Right lobe of liver (tissue), 6 donors: ENCODE measurements around the gene OVOL2. TPM values are rescaled to one million over a fixed set of nuclear protein-coding genes. Genes with fewer than 3 reads are reported as not detected.

Source experiments
- ATAC-seq, 4 donors: fragments of 200-7000 bp; cut with Tn5 transposase; one replicate each; pipeline ENCODE4 v1.9.1; 2020; ENCODE audit warnings: mild to moderate bottlenecking in 4 of 4, moderate library complexity in 4 of 4
- DNase-seq, 3 donors: peaks; one replicate each; pipeline ENCODE4 v3.0.0-alpha.2; 2020
- H3K27ac ChIP-seq, 3 donors: fragments of 200-600 bp; one replicate each; pipeline ENCODE4 v1.8.0; 2022
- H3K27me3 ChIP-seq, 2 donors: fragments of 200-600 bp; one replicate each; pipeline ENCODE4 v1.8.0; 2022
- H3K36me3 ChIP-seq, 4 donors: fragments of 200-600 bp; sonication (generic) in 1 of 4; one replicate each; pipeline versions ENCODE4 v1.5.1 to v1.8.0; 2017 to 2022; ENCODE audit warnings: control low read depth in 1 of 4
- H3K4me1 ChIP-seq, 4 donors: fragments of 200-600 bp; sonication (generic) in 1 of 4; one replicate each; pipeline versions ENCODE4 v1.5.1 to v1.8.0; 2017 to 2022; ENCODE audit warnings: control low read depth in 1 of 4
- H3K4me3 ChIP-seq, 3 donors: fragments of 200-600 bp; one replicate each; pipeline ENCODE4 v1.8.0; 2022
- H3K9me3 ChIP-seq, 4 donors: fragments of 200-600 bp; sonication (generic) in 1 of 4; one replicate each; pipeline versions ENCODE4 v1.5.1 to v1.8.0; 2017 to 2022; ENCODE audit warnings: control low read depth in 1 of 4
- POLR2A ChIP-seq: fragments of 450-650 bp; IDR thresholded peaks from one replicate; pipeline ENCODE4 v1.6.1; 2017; ENCODE audit warnings: antibody characterized with exemption, mild to moderate bottlenecking
- WGBS: methylation state at CpG from one replicate; pipeline ENCODE4 v1.1.6; 2018; ENCODE audit warnings: low coverage, low lambda C conversion rate; ENCODE audit not compliant: insufficient coverage; ENCODE audit errors: missing lambda C conversion rate; 5-methylcytosine and 5-hydroxymethylcytosine counted together
- intact Hi-C, 2 donors: fragments of 100-400 bp; cut with DNase I; formaldehyde crosslinking; loops; one replicate each; pipeline versions ENCODE4 v1.11.2 to v1.14.1; 2022
- total RNA-seq, 6 experiments: library from RNA; depleted of rRNA in 2 of 6; stranded (reverse); fragments of >200 nt in 2 of 6; fragmentation: NEBNext Ultra II Directional in 3 of 6; extraction: Animal tissue kit (Norgen Biotek cat#: 25700) in 3 of 6; gene quantifications; one replicate each; pipeline versions ENCODE4 v1.1.0 to v1.2.4, GENCODE V29; 2016 to 2023
- TF ChIP-seq, protein P1 (sequence below), 4 donors: fragments of 200-600 bp in 3 of 4; fragments of 450-650 bp in 1 of 4; IDR thresholded peaks; one replicate each; pipeline versions ENCODE4 v1.5.1 to v1.8.0; 2016 to 2022; ENCODE audit warnings: antibody characterized with exemption in 4 of 4, mild to moderate bottlenecking in 2 of 4
- donor health status: DM: no; HTN: yes; CAD: no.
- donor health status: DM: no; HTN: no; CAD: no.
- donor health status: DM: no; HTN: no; CAD: no.
- donor health status: DM: no; HTN: yes; CAD: no.
- donor health status: DM: no; HTN: yes; CAD: no.

The OVOL2 gene
- total RNA-seq, 6 experiments from 2014 or later = 0.25 TPM; not detected in 5

DNA sequence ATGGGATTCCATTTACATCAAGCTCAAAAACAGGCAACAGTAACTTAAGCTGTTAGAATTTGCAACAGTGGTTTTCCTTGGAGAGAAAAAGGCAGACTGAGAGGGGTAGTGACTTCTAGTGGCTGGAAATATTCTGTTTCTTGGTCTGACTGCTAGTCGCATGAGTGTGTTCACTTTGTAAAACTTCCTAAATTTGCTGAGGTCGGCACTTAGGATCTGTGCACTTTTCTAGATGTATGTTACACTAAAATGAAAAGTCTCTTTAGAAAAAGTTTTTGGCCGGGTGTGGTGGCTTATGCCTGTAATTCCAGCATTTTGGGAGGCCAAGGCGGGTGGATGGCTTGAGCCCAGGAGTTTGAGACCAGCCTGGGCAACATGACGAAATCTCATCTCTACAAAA is 18.7 kb downstream of the OVOL2 start:
- intact Hi-C loops = no loop called here
- DNase-seq = no peak
- H3K36me3 ChIP-seq = no peaks in the 10 kb centered on the region
- ATAC-seq = no peak
- TF ChIP-seq POLR2A = no peak
- TF ChIP-seq, protein P1, sequence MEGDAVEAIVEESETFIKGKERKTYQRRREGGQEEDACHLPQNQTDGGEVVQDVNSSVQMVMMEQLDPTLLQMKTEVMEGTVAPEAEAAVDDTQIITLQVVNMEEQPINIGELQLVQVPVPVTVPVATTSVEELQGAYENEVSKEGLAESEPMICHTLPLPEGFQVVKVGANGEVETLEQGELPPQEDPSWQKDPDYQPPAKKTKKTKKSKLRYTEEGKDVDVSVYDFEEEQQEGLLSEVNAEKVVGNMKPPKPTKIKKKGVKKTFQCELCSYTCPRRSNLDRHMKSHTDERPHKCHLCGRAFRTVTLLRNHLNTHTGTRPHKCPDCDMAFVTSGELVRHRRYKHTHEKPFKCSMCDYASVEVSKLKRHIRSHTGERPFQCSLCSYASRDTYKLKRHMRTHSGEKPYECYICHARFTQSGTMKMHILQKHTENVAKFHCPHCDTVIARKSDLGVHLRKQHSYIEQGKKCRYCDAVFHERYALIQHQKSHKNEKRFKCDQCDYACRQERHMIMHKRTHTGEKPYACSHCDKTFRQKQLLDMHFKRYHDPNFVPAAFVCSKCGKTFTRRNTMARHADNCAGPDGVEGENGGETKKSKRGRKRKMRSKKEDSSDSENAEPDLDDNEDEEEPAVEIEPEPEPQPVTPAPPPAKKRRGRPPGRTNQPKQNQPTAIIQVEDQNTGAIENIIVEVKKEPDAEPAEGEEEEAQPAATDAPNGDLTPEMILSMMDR (IDR thresholded peaks at IDR 0.05) = no peak
- no peaks in the 10 kb centered on the region for H3K4me1 ChIP-seq
- H3K4me3 ChIP-seq = no peak overlapping the region
- H3K27ac ChIP-seq = no peak overlapping the region
- no peaks in the 10 kb centered on the region for H3K27me3 ChIP-seq
- no peaks in the 10 kb centered on the region for H3K9me3 ChIP-seq
- 55% methylated on average over 3 of the region's 5 CpGs for WGBS

DNA sequence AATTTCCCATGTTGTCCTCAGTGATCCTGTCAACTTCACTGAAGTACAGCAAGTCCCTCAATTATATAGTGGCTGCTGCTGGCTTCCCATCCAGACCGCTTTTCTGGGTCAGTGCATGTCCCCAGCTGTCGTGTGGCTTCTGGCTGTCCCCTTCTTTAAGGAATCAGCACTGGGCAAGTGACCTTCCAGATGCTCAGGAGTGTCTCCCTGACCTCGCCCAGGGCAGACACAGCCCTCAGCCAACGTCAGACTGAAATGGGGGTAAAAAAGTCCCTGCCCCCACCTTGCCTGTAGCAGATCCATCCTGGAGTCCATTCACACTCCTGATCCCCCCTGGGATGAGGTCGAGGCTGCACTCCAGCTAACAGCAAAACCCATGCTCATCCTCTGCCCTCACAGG is 23.7 kb downstream of the OVOL2 start:
- WGBS = 51% methylated on average over 3 of the region's 5 CpGs
- Histone ChIP-seq H3K36me3 (no peaks in the 10 kb centered on the region), H3K9me3 (no peaks in the 10 kb centered on the region), H3K4me3 (no peak overlapping the region), H3K27ac (no peak overlapping the region), H3K27me3 (no peaks in the 10 kb centered on the region), H3K4me1 (no peaks in the 10 kb centered on the region)
- intact Hi-C loops = no loop called here
- ATAC-seq (no peak), DNase-seq (peak in 1 of 3 donors; percentile 10)
- TF ChIP-seq, protein P1 (IDR thresholded peaks at IDR 0.05) = no peak
- TF ChIP-seq POLR2A = no peak

DNA sequence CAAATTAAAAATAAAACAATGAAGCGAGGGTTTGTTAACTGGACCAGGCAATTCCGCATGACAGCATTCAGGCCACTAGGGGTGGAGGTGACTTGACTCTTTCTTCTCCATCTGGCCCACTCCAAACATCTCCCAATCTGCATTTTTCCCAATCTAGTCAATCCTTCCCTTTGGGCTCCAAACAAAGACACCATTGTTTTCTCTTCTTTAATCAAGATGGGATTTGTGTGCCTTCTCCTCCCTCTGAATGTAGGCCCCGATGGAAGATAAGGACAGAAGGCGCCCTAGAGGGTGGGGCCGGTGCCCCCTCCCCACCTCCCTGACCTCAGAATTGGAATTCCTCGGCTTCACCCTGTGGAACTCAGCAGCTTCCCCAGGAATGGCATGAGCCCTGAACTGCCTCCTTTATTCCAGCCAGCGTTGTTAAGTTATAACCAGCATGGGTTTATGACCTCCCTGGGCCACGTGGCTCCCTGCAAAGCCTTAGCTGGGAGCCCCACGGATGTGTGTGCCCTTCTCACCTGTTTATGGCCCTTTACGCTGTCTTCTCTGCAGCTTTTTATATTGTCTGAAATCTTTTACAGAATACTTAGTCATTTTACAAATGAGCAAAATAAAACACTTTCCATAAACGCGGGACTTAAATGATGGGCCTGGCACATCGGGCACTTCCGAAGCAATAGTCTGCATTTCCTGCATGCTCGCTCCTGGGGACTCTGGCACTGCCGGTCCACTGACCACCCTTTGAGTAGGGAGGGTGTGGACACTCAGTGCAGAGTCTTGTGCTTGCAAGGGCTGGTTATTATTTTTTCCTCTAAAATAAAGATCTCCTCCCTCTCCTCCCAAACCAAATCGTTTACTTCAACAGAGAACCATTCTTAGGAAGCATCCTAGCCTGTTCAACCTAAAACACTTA is 24.5 kb downstream of the OVOL2 start:
- no peak for ATAC-seq
- H3K36me3 ChIP-seq = no peaks in the 10 kb centered on the region
- WGBS = 60% methylated on average over 16 of the region's 17 CpGs

DNA sequence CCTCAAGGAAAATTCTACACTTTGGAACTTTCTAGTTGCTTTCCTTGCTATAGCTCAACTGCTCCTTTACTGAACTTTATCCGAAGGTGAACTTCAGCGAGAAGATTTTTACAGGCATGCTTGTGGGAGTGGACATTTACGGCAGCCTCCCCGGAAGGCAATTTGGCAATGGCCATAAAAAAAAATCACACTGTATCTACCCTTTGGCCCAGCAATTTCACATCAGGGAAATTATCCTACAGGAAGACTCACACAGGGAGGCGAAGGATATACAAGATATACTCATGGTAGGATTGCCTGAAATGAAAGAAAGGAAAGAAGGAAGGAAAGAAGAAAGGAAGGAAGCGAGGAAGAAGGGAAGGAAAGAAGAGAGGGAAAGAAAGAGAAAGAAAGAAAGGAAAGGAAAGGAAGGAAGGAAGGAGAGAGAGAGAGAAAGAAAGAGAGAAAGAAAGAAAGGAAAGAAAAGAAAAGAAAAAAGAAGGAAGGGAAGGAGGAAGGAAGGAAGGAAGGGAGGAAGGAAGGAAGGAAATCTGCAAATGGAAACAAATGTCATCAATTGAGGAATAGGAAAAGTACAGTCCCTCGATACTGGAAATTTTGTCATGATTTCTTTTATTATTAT is 25.7 kb downstream of the OVOL2 start:
- no peaks in the 10 kb centered on the region for H3K36me3 ChIP-seq
- H3K9me3 ChIP-seq = no peaks in the 10 kb centered on the region
- intact Hi-C loops = no loop called here
- no peaks in the 10 kb centered on the region for H3K4me1 ChIP-seq
- ATAC-seq (no peak), DNase-seq (no peak)
- H3K4me3 ChIP-seq = no peak overlapping the region
- TF ChIP-seq, protein P1 (IDR thresholded peaks at IDR 0.05) = no peak
- no peak for TF ChIP-seq POLR2A
- no peak overlapping the region for H3K27ac ChIP-seq
- H3K27me3 ChIP-seq = no peaks in the 10 kb centered on the region
- 71% methylated on average over 7 of the region's 7 CpGs for WGBS

More for the DNA sequence above, 24.5 kb downstream of the OVOL2 start:
- Histone ChIP-seq H3K27ac (no peak overlapping the region), H3K27me3 (no peaks in the 10 kb centered on the region), H3K9me3 (no peaks in the 10 kb centered on the region), H3K4me3 (no peak overlapping the region), H3K4me1 (no peaks in the 10 kb centered on the region)
- DNase-seq = peak in 1 of 3 donors; percentile 15
- intact Hi-C loops = no loop called here
- no peak for TF ChIP-seq POLR2A
- TF ChIP-seq, protein P1 (IDR thresholded peaks at IDR 0.05) = no peak
